Ishikawa (cell line): ENCODE data around the gene PRCD.

Experiments
- CEBPB ChIP-seq: IDR thresholded peaks from 2 replicates; pipeline ENCODE4 v1.6.1; 2012
- CREB1 ChIP-seq: IDR thresholded peaks from 2 replicates; pipeline ENCODE4 v1.6.1; 2012; ENCODE audit warnings: low read depth
- EGR1 ChIP-seq: IDR thresholded peaks from 2 replicates; pipeline ENCODE4 v1.6.1; 2012
- EP300 ChIP-seq: IDR thresholded peaks from 2 replicates; pipeline ENCODE4 v1.6.1; 2012; ENCODE audit warnings: borderline replicate concordance
- FOXM1 ChIP-seq: IDR thresholded peaks from 2 replicates; pipeline ENCODE4 v1.6.1; 2012; ENCODE audit warnings: low read depth, borderline replicate concordance
- NFIC ChIP-seq: IDR thresholded peaks from 2 replicates; pipeline ENCODE4 v1.6.1; 2012
- RAD21 ChIP-seq: IDR thresholded peaks from 2 replicates; pipeline ENCODE4 v1.6.1; 2012; ENCODE audit warnings: low read depth
- TAF1 ChIP-seq: IDR thresholded peaks from 2 replicates; pipeline ENCODE4 v1.6.1; 2012; ENCODE audit warnings: low read depth, mild to moderate bottlenecking
- TCF12 ChIP-seq: IDR thresholded peaks from 2 replicates; pipeline ENCODE4 v1.6.1; 2012; ENCODE audit warnings: low read depth
- TEAD4 ChIP-seq: IDR thresholded peaks from 2 replicates; pipeline ENCODE4 v1.6.1; 2012
- YY1 ChIP-seq: IDR thresholded peaks from 2 replicates; pipeline ENCODE4 v1.6.1; 2012; ENCODE audit warnings: low read depth
- ZBTB7A ChIP-seq: IDR thresholded peaks from 2 replicates; pipeline ENCODE4 v1.6.1; 2012; ENCODE audit warnings: low read depth
- TF ChIP-seq, protein P1 (sequence below): IDR thresholded peaks from 2 replicates; pipeline ENCODE4 v1.6.1; 2012
- TF ChIP-seq, protein P2 (sequence below): IDR thresholded peaks from 2 replicates; pipeline ENCODE4 v1.6.1; 2012
- TF ChIP-seq, protein P3 (sequence below): IDR thresholded peaks from 2 replicates; pipeline ENCODE4 v1.6.1; 2012; ENCODE audit warnings: low read depth, mild to moderate bottlenecking

The PRCD gene

DNA sequence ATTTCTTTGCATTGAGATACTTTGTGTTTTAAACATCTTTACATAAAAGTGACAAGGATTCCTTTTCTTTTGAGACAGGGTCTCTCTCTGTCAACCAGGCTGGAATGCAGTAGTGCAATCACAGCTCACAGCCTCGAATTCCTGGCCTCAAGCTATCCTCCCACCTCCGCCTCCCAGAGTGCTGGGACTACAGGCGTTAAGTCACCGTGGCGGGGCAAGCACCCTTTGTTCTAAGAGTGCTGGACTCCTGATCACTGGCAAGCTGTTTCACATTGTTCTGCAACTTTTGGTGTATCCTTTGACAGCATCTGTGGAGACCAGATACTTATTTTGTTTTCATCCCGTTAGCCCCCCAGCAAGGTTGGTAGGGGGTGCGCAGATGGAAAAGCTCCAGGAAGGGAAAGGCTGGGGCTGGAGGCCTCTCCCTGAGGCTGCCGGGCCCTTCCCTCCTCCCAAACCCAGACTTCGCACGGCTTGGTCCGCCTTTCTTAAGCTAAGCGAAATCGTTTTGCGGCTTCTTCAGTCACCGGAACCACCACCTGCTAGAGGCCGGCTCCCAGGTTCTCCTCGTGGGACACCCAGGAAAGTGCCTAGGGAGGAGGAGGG is 44.7 kb downstream of the PRCD start:
- no peak for TF ChIP-seq NFIC
- TF ChIP-seq EGR1: no peak
- no peak for TF ChIP-seq TCF12
- no peak for TF ChIP-seq TAF1
- TF ChIP-seq CREB1: no peak
- no peak for TF ChIP-seq RAD21

DNA sequence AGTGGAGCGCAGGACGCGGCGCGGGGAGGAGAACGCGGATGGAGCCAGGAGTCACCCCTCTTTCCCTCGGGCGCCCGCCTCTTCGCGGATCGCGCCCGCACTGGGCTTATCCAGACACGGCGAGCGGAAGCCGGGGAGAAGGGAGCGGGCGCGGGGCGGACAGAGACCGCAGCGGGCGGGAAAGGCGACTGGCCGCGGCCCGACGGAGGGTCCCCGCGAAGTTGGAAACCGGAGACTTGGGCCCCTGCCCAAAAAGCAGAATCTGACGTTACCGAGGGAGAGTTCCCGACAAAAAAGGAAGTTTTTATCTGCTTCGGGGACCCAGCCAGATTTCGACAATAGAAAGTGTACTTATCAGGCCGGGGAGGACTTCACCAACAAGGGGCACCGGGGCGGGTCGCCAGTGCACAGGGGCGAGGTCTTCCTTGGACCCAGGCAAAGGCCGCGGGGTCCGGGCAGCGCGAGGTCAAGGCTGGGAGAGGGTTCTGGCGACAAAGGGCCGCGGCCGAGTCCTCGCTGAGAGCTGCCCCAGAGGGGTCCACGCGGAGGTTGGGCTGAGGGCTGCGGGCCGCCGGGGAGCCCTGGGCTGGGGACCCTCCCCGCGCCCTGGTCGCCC is 45.3 kb downstream of the PRCD start:
- TF ChIP-seq TCF12: no peak
- TF ChIP-seq CREB1: no peak
- no peak for TF ChIP-seq TEAD4
- TF ChIP-seq YY1: no peak
- TF ChIP-seq, protein P1, sequence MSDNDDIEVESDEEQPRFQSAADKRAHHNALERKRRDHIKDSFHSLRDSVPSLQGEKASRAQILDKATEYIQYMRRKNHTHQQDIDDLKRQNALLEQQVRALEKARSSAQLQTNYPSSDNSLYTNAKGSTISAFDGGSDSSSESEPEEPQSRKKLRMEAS: no peak
- TF ChIP-seq, protein P2, sequence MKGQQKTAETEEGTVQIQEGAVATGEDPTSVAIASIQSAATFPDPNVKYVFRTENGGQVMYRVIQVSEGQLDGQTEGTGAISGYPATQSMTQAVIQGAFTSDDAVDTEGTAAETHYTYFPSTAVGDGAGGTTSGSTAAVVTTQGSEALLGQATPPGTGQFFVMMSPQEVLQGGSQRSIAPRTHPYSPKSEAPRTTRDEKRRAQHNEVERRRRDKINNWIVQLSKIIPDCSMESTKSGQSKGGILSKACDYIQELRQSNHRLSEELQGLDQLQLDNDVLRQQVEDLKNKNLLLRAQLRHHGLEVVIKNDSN: no peak
- TF ChIP-seq TAF1: no peak

DNA sequence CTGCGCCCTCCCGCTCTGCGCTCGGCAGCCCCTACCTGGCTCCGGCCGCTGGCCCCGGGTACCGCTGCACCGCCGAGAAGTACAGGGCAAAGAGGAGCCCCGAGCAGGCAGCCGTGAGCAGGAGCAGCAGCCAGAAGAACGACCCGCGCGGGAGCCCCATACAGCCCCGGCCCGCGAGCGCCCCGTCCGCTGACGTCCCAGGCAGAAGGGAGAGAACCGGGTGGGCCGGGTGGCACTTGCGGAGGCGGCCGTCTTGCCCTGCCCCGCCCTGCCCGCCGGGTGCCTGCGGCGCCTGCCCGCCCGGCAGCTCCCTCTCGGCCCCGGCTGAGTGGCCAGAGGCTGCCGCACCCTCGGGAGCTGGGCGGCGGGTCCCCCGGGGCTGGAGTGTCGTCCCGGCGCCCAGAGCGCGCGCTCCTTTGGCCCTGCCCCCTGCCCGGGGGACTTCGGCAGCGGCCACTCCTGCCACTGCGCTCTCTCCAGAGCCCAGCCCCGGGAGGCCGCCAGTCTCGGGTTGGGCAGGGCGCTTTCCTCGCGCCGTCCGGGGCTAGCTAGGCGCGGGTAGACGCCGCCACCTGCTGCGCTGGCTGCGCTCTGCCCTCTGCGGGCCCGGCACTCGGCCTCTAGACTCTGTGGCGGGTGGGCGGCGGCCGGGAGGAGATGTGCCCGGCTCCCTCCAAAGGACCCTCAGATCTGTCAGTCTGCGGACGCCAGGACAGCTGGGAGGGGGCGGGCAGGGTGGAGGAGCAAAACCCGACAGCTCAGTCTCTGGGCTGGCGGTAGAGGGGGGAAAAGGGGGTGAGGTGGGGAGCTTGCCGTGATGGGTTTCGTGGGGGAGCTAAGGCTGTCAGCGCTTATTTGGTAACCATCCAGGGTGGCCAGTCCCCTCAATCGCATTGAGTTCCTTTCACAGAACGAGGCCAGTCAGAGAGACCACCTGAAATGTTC is 46.1 kb downstream of the PRCD start, which contains the start of gene ST6GALNAC2:
ST6GALNAC2 (minus strand) TSS at position 212 of the 945 bp plus-strand sequence; CDS start at position 160, 52 bp downstream.
- TF ChIP-seq CREB1 (no peak), FOXM1 (no peak), ZBTB7A (peak; percentile 30; the same call in 1 of the 2 replicates), EP300 (no peak), TAF1 (peak; percentile 37; the same call in 1 of the 2 replicates), NFIC (peak; percentile 17; the same call in 1 of the 2 replicates), YY1 (no peak), RAD21 (peak; percentile 44; the same call in 1 of the 2 replicates), CEBPB (no peak), EGR1 (peak; percentile 55), TCF12 (peak; percentile 20; the same call in 1 of the 2 replicates)
- TF ChIP-seq, protein P1: peak; percentile 25; the same call in 1 of the 2 replicates

DNA sequence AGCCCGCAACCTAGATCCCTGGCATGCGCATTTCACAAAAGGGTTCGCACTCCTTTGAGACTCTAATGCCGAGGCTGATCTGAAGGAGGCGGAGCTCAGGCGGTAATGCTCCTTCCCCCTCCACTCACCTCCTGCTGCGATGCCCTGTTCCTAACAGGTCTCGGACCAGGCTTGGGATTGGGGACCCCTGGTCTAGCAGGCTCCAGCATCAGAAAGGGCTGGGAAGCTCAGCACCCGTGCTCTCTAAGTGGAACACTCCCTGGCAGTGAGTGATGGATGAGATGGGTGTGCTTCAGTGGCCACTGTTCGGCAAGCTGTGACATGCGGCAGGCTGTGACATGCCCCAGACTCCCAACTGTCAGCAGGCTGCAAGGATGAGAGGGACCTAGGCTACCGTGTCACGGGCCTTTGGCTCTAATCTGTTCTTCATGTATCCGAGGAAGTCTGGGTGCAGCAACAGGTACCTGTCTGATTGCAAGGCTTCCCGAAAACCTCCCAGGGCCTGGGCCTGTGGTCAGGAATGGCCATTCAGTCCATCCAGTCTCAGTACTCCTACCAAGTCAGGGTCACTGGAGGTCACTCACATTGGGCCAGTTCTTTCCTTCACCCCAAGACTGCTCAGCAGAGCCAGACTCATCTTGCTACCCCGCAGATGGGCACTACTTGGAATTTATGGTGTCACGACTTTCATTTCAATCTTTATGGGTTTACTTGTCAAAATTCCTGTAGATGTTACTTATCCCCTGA is 47.1 kb downstream of the PRCD start:
- TF ChIP-seq EGR1: no peak
- TF ChIP-seq FOXM1: no peak
- TF ChIP-seq TAF1: no peak
- TF ChIP-seq, protein P3, sequence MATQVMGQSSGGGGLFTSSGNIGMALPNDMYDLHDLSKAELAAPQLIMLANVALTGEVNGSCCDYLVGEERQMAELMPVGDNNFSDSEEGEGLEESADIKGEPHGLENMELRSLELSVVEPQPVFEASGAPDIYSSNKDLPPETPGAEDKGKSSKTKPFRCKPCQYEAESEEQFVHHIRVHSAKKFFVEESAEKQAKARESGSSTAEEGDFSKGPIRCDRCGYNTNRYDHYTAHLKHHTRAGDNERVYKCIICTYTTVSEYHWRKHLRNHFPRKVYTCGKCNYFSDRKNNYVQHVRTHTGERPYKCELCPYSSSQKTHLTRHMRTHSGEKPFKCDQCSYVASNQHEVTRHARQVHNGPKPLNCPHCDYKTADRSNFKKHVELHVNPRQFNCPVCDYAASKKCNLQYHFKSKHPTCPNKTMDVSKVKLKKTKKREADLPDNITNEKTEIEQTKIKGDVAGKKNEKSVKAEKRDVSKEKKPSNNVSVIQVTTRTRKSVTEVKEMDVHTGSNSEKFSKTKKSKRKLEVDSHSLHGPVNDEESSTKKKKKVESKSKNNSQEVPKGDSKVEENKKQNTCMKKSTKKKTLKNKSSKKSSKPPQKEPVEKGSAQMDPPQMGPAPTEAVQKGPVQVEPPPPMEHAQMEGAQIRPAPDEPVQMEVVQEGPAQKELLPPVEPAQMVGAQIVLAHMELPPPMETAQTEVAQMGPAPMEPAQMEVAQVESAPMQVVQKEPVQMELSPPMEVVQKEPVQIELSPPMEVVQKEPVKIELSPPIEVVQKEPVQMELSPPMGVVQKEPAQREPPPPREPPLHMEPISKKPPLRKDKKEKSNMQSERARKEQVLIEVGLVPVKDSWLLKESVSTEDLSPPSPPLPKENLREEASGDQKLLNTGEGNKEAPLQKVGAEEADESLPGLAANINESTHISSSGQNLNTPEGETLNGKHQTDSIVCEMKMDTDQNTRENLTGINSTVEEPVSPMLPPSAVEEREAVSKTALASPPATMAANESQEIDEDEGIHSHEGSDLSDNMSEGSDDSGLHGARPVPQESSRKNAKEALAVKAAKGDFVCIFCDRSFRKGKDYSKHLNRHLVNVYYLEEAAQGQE: no peak
- no peak for TF ChIP-seq YY1
- TF ChIP-seq TCF12: no peak
- TF ChIP-seq, protein P1: no peak
- TF ChIP-seq CREB1: no peak
- no peak for TF ChIP-seq ZBTB7A
- TF ChIP-seq, protein P2: no peak
- TF ChIP-seq TEAD4: no peak
- TF ChIP-seq CEBPB: no peak
- no peak for TF ChIP-seq EP300

DNA sequence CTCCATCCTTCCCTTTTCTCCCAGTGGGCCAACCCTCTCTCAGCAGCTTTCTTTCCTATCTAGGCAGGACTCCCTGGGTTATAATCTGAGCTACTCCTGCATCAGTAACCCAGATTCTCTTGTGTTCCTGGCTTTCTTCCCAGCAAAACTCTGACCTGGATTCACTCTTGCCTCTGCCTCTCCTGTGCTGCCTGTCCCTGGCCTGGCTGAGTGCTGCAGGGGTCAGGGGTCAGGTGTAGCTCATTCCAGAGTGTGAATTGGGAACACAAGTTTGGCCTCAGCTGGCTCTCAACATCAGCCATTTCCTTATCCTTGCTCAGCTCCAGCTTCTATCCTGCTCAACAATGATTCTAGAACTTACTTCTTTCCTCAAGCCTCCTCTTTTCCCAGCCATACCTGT is 48.3 kb downstream of the PRCD start:
- no peak for TF ChIP-seq EGR1

DNA sequence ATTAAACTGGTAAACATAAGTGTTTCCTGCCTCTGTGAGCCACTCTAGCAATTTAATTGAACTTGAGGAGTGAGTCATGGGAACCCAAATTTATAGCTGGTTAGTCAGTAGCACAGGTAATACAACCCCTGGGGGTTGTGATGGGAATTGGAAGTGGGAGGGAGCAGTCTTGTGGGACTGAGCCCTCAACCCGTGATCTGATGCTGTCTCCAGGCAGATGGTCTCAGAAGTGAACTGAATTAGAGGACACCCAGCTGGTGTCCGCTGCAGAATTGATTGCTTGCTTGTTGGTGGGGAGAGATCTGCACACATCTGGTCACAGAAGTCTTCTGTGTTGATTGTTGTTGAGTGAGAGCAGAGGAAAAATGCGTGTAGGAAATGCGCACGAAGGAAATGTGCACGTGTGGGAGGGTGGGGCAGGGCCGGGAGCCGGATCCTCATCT is 53.6 kb downstream of the PRCD start:
- TF ChIP-seq EP300 (no peak), TAF1 (no peak), CREB1 (no peak), CEBPB (no peak), RAD21 (no peak), ZBTB7A (no peak), NFIC (no peak), FOXM1 (no peak), TCF12 (no peak), YY1 (no peak), EGR1 (no peak), TEAD4 (no peak)
- TF ChIP-seq, protein P3: no peak
- TF ChIP-seq, protein P2: no peak
- TF ChIP-seq, protein P1: no peak
